Activated CD4-positive, alpha-beta T cell treated with anti-CD3 and anti-CD28 coated beads, Interleukin-2, amount 10 ng/mL, durations not matched to agents 7 days and 5 days (primary cell): Measurements from ENCODE around the gene SH3GL3. TPM values are rescaled to one million over a fixed set of nuclear protein-coding genes. Genes with fewer than 3 reads are reported as not detected.

ENCODE experiments used
- CTCF ChIA-PET: fragments of 350-600 bp; sonication (Branson Sonifier 250); formaldehyde crosslinking; loops from one replicate; lab custom pipeline; 2021; ENCODE audit warnings: antibody characterized with exemption; lab: Charles Lee
- POLR2A ChIA-PET: fragments of 350-600 bp; sonication (Branson Sonifier 250); formaldehyde crosslinking; loops from one replicate; lab custom pipeline; 2021; ENCODE audit warnings: antibody characterized with exemption; lab: Charles Lee
- DNase-seq: peaks from one replicate; pipeline ENCODE4 v3.0.0-alpha.2; 2020
- H3K27ac Mint-ChIP-seq: one replicate; pipeline ENCODE4 v1.8.0; 2021; ENCODE audit warnings: mild to moderate bottlenecking, moderate library complexity, mixed read lengths
- H3K27me3 Mint-ChIP-seq: one replicate; pipeline ENCODE4 v1.8.0; 2021; ENCODE audit warnings: mixed read lengths
- H3K36me3 Mint-ChIP-seq: one replicate; pipeline ENCODE4 v1.8.0; 2021; ENCODE audit warnings: low read depth, mixed read lengths
- H3K4me1 Mint-ChIP-seq: one replicate; pipeline ENCODE4 v1.8.0; 2021; ENCODE audit warnings: mixed read lengths
- H3K4me3 Mint-ChIP-seq: one replicate; pipeline ENCODE4 v1.8.0; 2021; ENCODE audit warnings: mild to moderate bottlenecking, moderate library complexity, mixed read lengths
- H3K9me3 Mint-ChIP-seq: one replicate; pipeline ENCODE4 v1.8.0; 2021; ENCODE audit warnings: mixed read lengths
- total RNA-seq, 2 experiments: library from RNA; stranded (reverse); gene quantifications; one replicate each; pipeline ENCODE4 v1.2.3, GENCODE V29; 2021

SH3GL3 gene
- total RNA-seq, 2 experiments from 2014 or later: not detected

- H3K9me3 Mint-ChIP-seq: no peaks in the 10 kb centered on the region
These were observed 211.6 kb downstream of the SH3GL3 start for GRCh38 chr15:83658430-83659416.

DNA sequence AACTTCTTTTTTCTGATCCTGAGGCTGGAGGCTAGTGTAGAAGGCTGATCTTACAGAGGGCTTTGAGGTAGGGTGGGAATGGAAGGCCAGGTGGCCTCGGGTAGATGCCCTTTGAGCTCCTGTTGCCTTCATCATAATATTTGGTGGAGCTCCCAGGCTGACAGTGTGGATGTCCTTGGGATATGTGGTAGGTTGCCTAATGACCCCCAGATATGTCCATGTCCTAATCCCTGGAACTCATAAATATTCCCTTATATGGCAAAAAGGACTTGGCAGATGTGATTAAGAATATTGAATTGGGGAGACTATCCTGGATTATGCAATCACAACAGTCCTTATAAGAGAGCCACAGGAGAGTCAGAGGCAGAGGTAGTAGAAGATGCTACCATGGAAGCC, 212.3 kb downstream of the SH3GL3 start:
- CTCF ChIA-PET: no interaction called here
- H3K4me1 Mint-ChIP-seq: no peaks in the 10 kb centered on the region
- H3K36me3 Mint-ChIP-seq: no peaks in the 10 kb centered on the region
- H3K27ac Mint-ChIP-seq: no peak overlapping the region
- H3K4me3 Mint-ChIP-seq: no peak overlapping the region
- H3K27me3 Mint-ChIP-seq: peaks cover 12% of the 10 kb centered on the region
- no peaks in the 10 kb centered on the region for H3K9me3 Mint-ChIP-seq
- no peak for DNase-seq
- POLR2A ChIA-PET: no interaction called here

More at GRCh38 chr15:83658430-83659416, 211.6 kb downstream of the SH3GL3 start:
- Mint-ChIP-seq H3K27ac (no peak overlapping the region), H3K4me1 (no peaks in the 10 kb centered on the region), H3K36me3 (no peaks in the 10 kb centered on the region), H3K4me3 (no peak overlapping the region), H3K27me3 (peaks cover 13% of the 10 kb centered on the region)
- ChIA-PET POLR2A (no interaction called here), CTCF (interaction anchor here (1.0 kb wide), 1 partner anchor 10 kb away, joined by 3 read pairs; no protein-coding TSS in a partner anchor)
- DNase-seq: no peak

DNA sequence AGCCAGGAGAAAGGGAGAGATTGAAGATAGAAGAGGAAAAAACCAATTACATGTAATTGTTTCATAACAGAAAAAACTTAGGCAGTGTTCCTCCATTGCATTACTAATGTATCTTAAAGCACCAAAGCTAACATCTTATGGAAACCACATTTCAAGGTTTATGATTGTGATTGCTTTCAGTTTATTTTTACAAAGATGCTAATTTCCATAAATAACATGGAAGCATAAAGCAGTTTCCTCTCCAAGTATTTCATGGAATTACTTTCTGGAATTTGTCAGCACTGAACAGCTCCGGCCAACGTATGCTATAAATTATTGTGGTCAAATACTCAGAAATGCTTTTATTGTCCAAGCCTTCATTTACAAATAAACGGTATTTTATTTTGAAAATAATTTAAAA, 218.3 kb downstream of the SH3GL3 start:
- DNase-seq: no peak
- H3K36me3 Mint-ChIP-seq: no peaks in the 10 kb centered on the region
- no peaks in the 10 kb centered on the region for H3K27me3 Mint-ChIP-seq
- H3K27ac Mint-ChIP-seq: no peak overlapping the region
- no peak overlapping the region for H3K4me3 Mint-ChIP-seq
- CTCF ChIA-PET: no interaction called here
- POLR2A ChIA-PET: no interaction called here
- no peaks in the 10 kb centered on the region for H3K4me1 Mint-ChIP-seq
- H3K9me3 Mint-ChIP-seq: no peaks in the 10 kb centered on the region

Other genes starting within 250 kb of the SH3GL3 start
- gene HDGFL3, start 239.5 kb upstream of the SH3GL3 start, total RNA-seq: 10 to 100 TPM; 21.9 to 25.0 TPM
- not detected for gene BNC1, start 162.7 kb upstream of the SH3GL3 start, total RNA-seq
- gene ADAMTSL3, start 206.8 kb downstream of the SH3GL3 start, total RNA-seq: not detected